OCI-LY3 (cell line): ENCODE measurements around the gene DRC3.

Source experiments
- H2AFZ ChIP-seq: fragments of 200-600, 300-600 bp; shearing (Covaris generic); 2 replicates; pipeline ENCODE4 v1.6.0; 2014; ENCODE audit warnings: antibody characterized with exemption, low read depth, low read length
- H3K27ac ChIP-seq: fragments of 200-600, 300-600 bp; sonication (generic); 2 replicates; pipeline ENCODE4 v1.5.1; 2014; ENCODE audit warnings: mild to moderate bottlenecking, low read length, moderate library complexity, mixed read lengths
- H3K27me3 ChIP-seq: fragments of 200-600, 300-600 bp; sonication (generic); 2 replicates; pipeline ENCODE4 v1.6.1; 2014; ENCODE audit warnings: low read depth, low read length, mixed read lengths
- H3K36me3 ChIP-seq: fragments of 200-600, 300-600 bp; sonication (generic); replicated peaks from 2 replicates; pipeline ENCODE3; 2014; ENCODE audit warnings: low read depth, low read length, mixed read lengths
- H3K4me1 ChIP-seq: fragments of 300-600, 200-600 bp; sonication (generic); 2 replicates; pipeline ENCODE4 v1.6.1; 2014; ENCODE audit warnings: low read length, mixed read lengths
- H3K4me2 ChIP-seq: fragments of 200-600, 300-600 bp; sonication (generic); 2 replicates; pipeline ENCODE4 v1.6.1; 2014; ENCODE audit warnings: low read length, mixed read lengths
- H3K4me3 ChIP-seq: fragments of 300-600, 200-600 bp; sonication (generic); 2 replicates; pipeline ENCODE4 v1.5.1; 2014; ENCODE audit warnings: antibody characterized with exemption, mild to moderate bottlenecking, low read length, moderate library complexity
- H3K79me2 ChIP-seq: fragments of 300-600, 200-600 bp; shearing (Covaris generic); 2 replicates; pipeline ENCODE4 v1.6.1; 2014; ENCODE audit warnings: mild to moderate bottlenecking, low read length, mixed read lengths
- H3K9ac ChIP-seq: fragments of 300-600, 200-600 bp; shearing (Covaris generic); 2 replicates; pipeline ENCODE4 v1.6.0; 2014; ENCODE audit warnings: mild to moderate bottlenecking, low read length, moderate library complexity
- H3K9me3 ChIP-seq: fragments of 200-600, 300-600 bp; shearing (Covaris generic); 2 replicates; pipeline ENCODE4 v1.6.1; 2014; ENCODE audit warnings: low read length, mixed read lengths; ENCODE audit not compliant: insufficient read depth
- H4K20me1 ChIP-seq: fragments of 200-600, 300-600 bp; sonication (generic); 2 replicates; pipeline ENCODE4 v1.6.1; 2016; ENCODE audit warnings: low read length, mixed read lengths; ENCODE audit not compliant: insufficient read depth
- CTCF ChIP-seq: fragments of 200-600, 300-600 bp; sonication (generic); IDR thresholded peaks from 2 replicates; pipeline ENCODE4 v1.5.1; 2014; ENCODE audit warnings: antibody characterized with exemption, low read length, low read depth
- EZH2phosphoT487 ChIP-seq: fragments of 200-600 bp; shearing (Covaris generic); IDR thresholded peaks from 2 replicates; pipeline ENCODE4 v1.6.1; 2018; ENCODE audit warnings: antibody characterized with exemption, mixed run types, low read depth

Gene DRC3

GRCh38 chr17:18006495-18007239, 34.0 kb downstream of the DRC3 start:
- no peaks in the 10 kb centered on the region for H3K27me3 ChIP-seq
- no peak overlapping the region for H3K4me3 ChIP-seq
- no peak overlapping the region for H3K9ac ChIP-seq
- no peaks in the 10 kb centered on the region for H3K36me3 ChIP-seq
- H2AFZ ChIP-seq: no peak overlapping the region
- no peak overlapping the region for H3K27ac ChIP-seq
- no peak overlapping the region for H3K4me2 ChIP-seq
- no peaks in the 10 kb centered on the region for H3K79me2 ChIP-seq
- TF ChIP-seq EZH2phosphoT487 (no peak), CTCF (no peak)
- no peaks in the 10 kb centered on the region for H4K20me1 ChIP-seq
- no peaks in the 10 kb centered on the region for H3K9me3 ChIP-seq
- no peaks in the 10 kb centered on the region for H3K4me1 ChIP-seq

GRCh38 chr17:18008496-18009268, 36.0 kb downstream of the DRC3 start:
- no peaks in the 10 kb centered on the region for H3K36me3 ChIP-seq
- TF ChIP-seq EZH2phosphoT487 (no peak), CTCF (no peak)
- no peak overlapping the region for H3K4me3 ChIP-seq
- H3K9ac ChIP-seq: no peak overlapping the region
- H3K9me3 ChIP-seq: no peaks in the 10 kb centered on the region
- no peaks in the 10 kb centered on the region for H3K79me2 ChIP-seq
- H2AFZ ChIP-seq: no peak overlapping the region
- no peak overlapping the region for H3K27ac ChIP-seq
- no peaks in the 10 kb centered on the region for H4K20me1 ChIP-seq
- H3K4me1 ChIP-seq: no peaks in the 10 kb centered on the region
- H3K27me3 ChIP-seq: no peaks in the 10 kb centered on the region
- H3K4me2 ChIP-seq: no peak overlapping the region

- H3K4me2 ChIP-seq: no peak overlapping the region
These were observed 37.2 kb downstream of the DRC3 start for GRCh38 chr17:18009609-18010420.

More at GRCh38 chr17:18009609-18010420, 37.2 kb downstream of the DRC3 start:
- no peaks in the 10 kb centered on the region for H3K27me3 ChIP-seq
- no peaks in the 10 kb centered on the region for H3K9me3 ChIP-seq
- no peak for TF ChIP-seq EZH2phosphoT487
- TF ChIP-seq CTCF: no peak
- no peak overlapping the region for H2AFZ ChIP-seq
- no peaks in the 10 kb centered on the region for H3K36me3 ChIP-seq
- no peak overlapping the region for H3K27ac ChIP-seq
- no peaks in the 10 kb centered on the region for H3K79me2 ChIP-seq
- H3K4me3 ChIP-seq: no peak overlapping the region
- H3K9ac ChIP-seq: no peak overlapping the region
- no peaks in the 10 kb centered on the region for H3K4me1 ChIP-seq
- no peaks in the 10 kb centered on the region for H4K20me1 ChIP-seq
